Keratinocyte (primary cell): ENCODE results near the gene FGF12. TPM values are rescaled to one million over a fixed set of nuclear protein-coding genes. Genes with fewer than 3 reads are reported as not detected.

Source experiments
- DNase-seq: peaks from one replicate; pipeline ENCODE4 v3.0.0-alpha.2; 2011; ENCODE audit warnings: low read depth, missing footprints, low spot score
- FAIRE-seq: peaks from 2 replicates; lab custom pipeline; 2011; peaks lifted over from hg19 to GRCh38; lab: Jason Lieb, UNC
- H2AFZ ChIP-seq: 2 replicates; pipeline ENCODE4 v1.6.0; 2012; ENCODE audit warnings: low read length, control low read depth, inconsistent platforms; ENCODE audit not compliant: control insufficient read depth
- H3K27ac ChIP-seq: 2 replicates; pipeline ENCODE4 v1.5.1; 2011; ENCODE audit warnings: low read length; ENCODE audit not compliant: control insufficient read depth, insufficient read depth
- H3K27me3 ChIP-seq: 3 replicates; pipeline ENCODE4 v1.6.0; 2011; ENCODE audit warnings: low read length; ENCODE audit not compliant: control insufficient read depth, insufficient read depth; ENCODE audit errors: extremely low read depth
- H3K36me3 ChIP-seq, 2 experiments: 2 replicates in 1 of 2; 3 replicates in 1 of 2; pipeline ENCODE4 v1.5.1; 2011; ENCODE audit warnings: low read length in 2 of 2, mild to moderate bottlenecking in 1 of 2; ENCODE audit not compliant: control insufficient read depth in 2 of 2, insufficient read depth in 2 of 2; ENCODE audit errors: extremely low read depth in 1 of 2
- H3K4me1 ChIP-seq: 3 replicates; pipeline ENCODE4 v1.5.1; 2011; ENCODE audit warnings: low read length; ENCODE audit not compliant: control insufficient read depth, insufficient read depth; ENCODE audit errors: extremely low read depth
- H3K4me2 ChIP-seq: 3 replicates; pipeline ENCODE4 v1.6.0; 2011; ENCODE audit warnings: low read depth, low read length; ENCODE audit not compliant: control insufficient read depth, insufficient read depth; ENCODE audit errors: extremely low read depth
- H3K4me3 ChIP-seq, 3 experiments: fragments of 200-600 bp in 1 of 3; sonication (generic) in 1 of 3; 2 replicates in 2 of 3; 3 replicates in 1 of 3; pipeline ENCODE4 v1.5.1; 2011 to 2016; ENCODE audit warnings: low read length in 3 of 3, mild to moderate bottlenecking in 3 of 3, control low read depth in 2 of 3, inconsistent platforms in 1 of 3, low read depth in 1 of 3, mixed read lengths in 1 of 3, mixed run types in 1 of 3, moderate library complexity in 1 of 3; ENCODE audit not compliant: control insufficient read depth in 2 of 3, insufficient read depth in 2 of 3; ENCODE audit errors: extremely low read depth in 1 of 3
- H3K79me2 ChIP-seq: 2 replicates; pipeline ENCODE4 v1.6.0; 2012; ENCODE audit warnings: low read length; ENCODE audit not compliant: control insufficient read depth, insufficient read depth
- H3K9ac ChIP-seq: 3 replicates; pipeline ENCODE4 v1.6.0; 2011; ENCODE audit warnings: low read length; ENCODE audit not compliant: control insufficient read depth, insufficient read depth; ENCODE audit errors: extremely low read depth
- H3K9me1 ChIP-seq: 3 replicates; pipeline ENCODE4 v1.6.0; 2011; ENCODE audit warnings: low read length; ENCODE audit not compliant: control insufficient read depth, insufficient read depth; ENCODE audit errors: extremely low read depth
- H3K9me3 ChIP-seq: 2 replicates; pipeline ENCODE4 v1.5.1; 2012; ENCODE audit warnings: low read depth, low read length; ENCODE audit not compliant: control insufficient read depth
- H4K20me1 ChIP-seq: 3 replicates; pipeline ENCODE4 v1.6.0; 2011; ENCODE audit warnings: low read length; ENCODE audit not compliant: control insufficient read depth, insufficient read depth; ENCODE audit errors: extremely low read depth
- CTCF ChIP-seq, 3 experiments: IDR thresholded peaks in 1 of 3; conservative IDR thresholded peaks in 1 of 3; optimal IDR thresholded peaks in 1 of 3; 2 replicates in 2 of 3; 3 replicates in 1 of 3; pipeline versions ENCODE3 to v1.5.1; 2011; ENCODE audit warnings: low read length in 3 of 3, mild to moderate bottlenecking in 3 of 3, moderate library complexity in 2 of 3, control low read depth in 1 of 3, inconsistent platforms in 1 of 3; ENCODE audit not compliant: insufficient read depth in 2 of 3; ENCODE audit errors: extremely low read depth in 1 of 3
- EZH2 ChIP-seq: IDR thresholded peaks from one replicate; pipeline ENCODE4 v1.6.1; 2012; ENCODE audit warnings: inconsistent platforms, mild to moderate bottlenecking, low read length, moderate library complexity
- dilution Hi-C: fragments of 300-500 bp; cut with MboI; formaldehyde crosslinking; loops from one replicate; pipeline ENCODE4 v1.7.0; 2020; ENCODE audit warnings: low sequenced_read_pairs; ENCODE audit not compliant: extremely low pct_ligation_motif_present
- polyA plus RNA-seq, 5 experiments: library from polyadenylated mRNA; depleted of rRNA in 3 of 5; stranded (reverse) in 3 of 5; stranded (forward) in 1 of 5; unstranded in 1 of 5; fragments of >200 nt; gene quantifications; 1 replicate in 1 of 5; 2 replicates in 3 of 5; 3 replicates in 1 of 5; pipeline versions ENCODE4 v1.2.1 to v1.2.3, GENCODE V29; 2011 to 2012; ENCODE audit warnings: missing spikeins in 2 of 5, low read depth in 1 of 5, low replicate concordance in 1 of 5

Gene FGF12
- polyA plus RNA-seq, 1 donor (not counting 4 experiments of a cell fraction or from before 2014, with no cell fraction given), result 4.1 TPM

- H3K27me3 ChIP-seq, result no peaks in the 10 kb centered on the region
- no peak overlapping the region for H3K4me3 ChIP-seq
- H3K4me1 ChIP-seq, result no peaks in the 10 kb centered on the region
- H3K4me2 ChIP-seq, result no peak overlapping the region
- H3K79me2 ChIP-seq, result no peaks in the 10 kb centered on the region
- no peak overlapping the region for H3K9ac ChIP-seq
- no peaks in the 10 kb centered on the region for H3K36me3 ChIP-seq
- FAIRE-seq (no peak), DNase-seq (no peak)
- no peaks in the 10 kb centered on the region for H3K9me1 ChIP-seq
- H3K9me3 ChIP-seq, result no peaks in the 10 kb centered on the region
- TF ChIP-seq CTCF (optimal IDR thresholded peaks at IDR 0.05 in 1 of 3, IDR thresholded peaks at IDR 0.05 in 1 of 3, conservative IDR thresholded peaks at IDR 0.05 in 1 of 3; ENCODE audit: extremely low read depth in 1 of 3, insufficient read depth in 2 of 3, low read length in 3 of 3) (no peak), EZH2 (no peak)
- H4K20me1 ChIP-seq, result no peaks in the 10 kb centered on the region
- no peak overlapping the region for H3K27ac ChIP-seq
- dilution Hi-C loops, result no loop called here
- H2AFZ ChIP-seq, result no peak overlapping the region
Measured at GRCh38 chr3:192747746-192748145, 20.4 kb upstream of the FGF12 start.

GRCh38 chr3:192747145-192747544 lies 19.8 kb upstream of the FGF12 start:
- no peaks in the 10 kb centered on the region for H3K36me3 ChIP-seq
- H3K9me3 ChIP-seq, result no peaks in the 10 kb centered on the region
- no peak overlapping the region for H3K4me2 ChIP-seq
- H3K4me3 ChIP-seq, result no peak overlapping the region
- dilution Hi-C loops, result no loop called here
- no peaks in the 10 kb centered on the region for H3K27me3 ChIP-seq
- DNase-seq, result no peak
- no peaks in the 10 kb centered on the region for H3K4me1 ChIP-seq
- H3K27ac ChIP-seq, result no peak overlapping the region
- no peaks in the 10 kb centered on the region for H4K20me1 ChIP-seq
- FAIRE-seq, result no peak
- no peaks in the 10 kb centered on the region for H3K79me2 ChIP-seq
- no peak for TF ChIP-seq CTCF (optimal IDR thresholded peaks at IDR 0.05 in 1 of 3, IDR thresholded peaks at IDR 0.05 in 1 of 3, conservative IDR thresholded peaks at IDR 0.05 in 1 of 3; ENCODE audit: extremely low read depth in 1 of 3, insufficient read depth in 2 of 3, low read length in 3 of 3)
- no peak for TF ChIP-seq EZH2
- no peak overlapping the region for H3K9ac ChIP-seq
- no peak overlapping the region for H2AFZ ChIP-seq
- H3K9me1 ChIP-seq, result no peaks in the 10 kb centered on the region
